Ovary (tissue), 3 donors: ENCODE data around the gene AKAP12.

Experiments
- EP300 ChIP-seq: sonication (generic); formaldehyde crosslinking; IDR thresholded peaks from one replicate; pipeline ENCODE4 v1.6.1; 2017; ENCODE audit warnings: antibody characterized with exemption
- POLR2A ChIP-seq: fragments of 450-650 bp; IDR thresholded peaks from one replicate; pipeline ENCODE4 v1.6.1; 2017; ENCODE audit warnings: antibody characterized with exemption, mild to moderate bottlenecking, moderate library complexity
- TF ChIP-seq, protein P1 (sequence below), 3 donors: fragments of 450-650 bp in 2 of 3; fragments of 200-600 bp in 1 of 3; IDR thresholded peaks; one replicate each; pipeline versions ENCODE4 v1.5.1 to v1.8.0; 2016 to 2022; ENCODE audit warnings: antibody characterized with exemption in 3 of 3, mild to moderate bottlenecking in 1 of 3
- donor health status: DM: no; HTN: no; CAD: no.

DNA sequence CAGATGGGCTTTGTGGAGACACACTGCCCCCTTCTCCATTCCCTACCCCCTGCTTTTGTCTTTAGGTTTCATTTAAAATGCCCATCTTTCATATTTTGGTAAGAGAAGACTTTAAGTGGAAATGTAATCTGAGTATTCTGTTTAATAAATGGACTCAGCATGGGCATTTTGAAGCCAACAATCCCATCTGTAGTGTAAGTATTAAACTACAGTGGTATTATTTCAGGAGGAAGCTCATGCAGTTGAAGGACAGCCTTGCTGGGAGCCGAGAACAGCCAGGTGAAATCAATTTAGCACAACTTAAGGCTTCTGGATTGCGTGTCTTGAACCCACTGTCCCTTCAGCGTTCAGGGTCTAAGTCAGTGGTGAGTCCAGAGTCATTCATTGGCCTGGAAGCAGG lies 63.5 kb downstream of the AKAP12 start:
- TF ChIP-seq, protein P1, sequence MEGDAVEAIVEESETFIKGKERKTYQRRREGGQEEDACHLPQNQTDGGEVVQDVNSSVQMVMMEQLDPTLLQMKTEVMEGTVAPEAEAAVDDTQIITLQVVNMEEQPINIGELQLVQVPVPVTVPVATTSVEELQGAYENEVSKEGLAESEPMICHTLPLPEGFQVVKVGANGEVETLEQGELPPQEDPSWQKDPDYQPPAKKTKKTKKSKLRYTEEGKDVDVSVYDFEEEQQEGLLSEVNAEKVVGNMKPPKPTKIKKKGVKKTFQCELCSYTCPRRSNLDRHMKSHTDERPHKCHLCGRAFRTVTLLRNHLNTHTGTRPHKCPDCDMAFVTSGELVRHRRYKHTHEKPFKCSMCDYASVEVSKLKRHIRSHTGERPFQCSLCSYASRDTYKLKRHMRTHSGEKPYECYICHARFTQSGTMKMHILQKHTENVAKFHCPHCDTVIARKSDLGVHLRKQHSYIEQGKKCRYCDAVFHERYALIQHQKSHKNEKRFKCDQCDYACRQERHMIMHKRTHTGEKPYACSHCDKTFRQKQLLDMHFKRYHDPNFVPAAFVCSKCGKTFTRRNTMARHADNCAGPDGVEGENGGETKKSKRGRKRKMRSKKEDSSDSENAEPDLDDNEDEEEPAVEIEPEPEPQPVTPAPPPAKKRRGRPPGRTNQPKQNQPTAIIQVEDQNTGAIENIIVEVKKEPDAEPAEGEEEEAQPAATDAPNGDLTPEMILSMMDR (IDR thresholded peaks at IDR 0.05) = no peak
- no peak for TF ChIP-seq EP300
- no peak for TF ChIP-seq POLR2A
